PC-3 (cell line): ENCODE data around the gene FAM110A.

Source experiments
- EZH2 ChIP-seq: fragments of 300-600 bp; sonication (generic); IDR thresholded peaks from one replicate; pipeline ENCODE4 v1.6.1; 2017; ENCODE audit warnings: antibody characterized with exemption, mild to moderate bottlenecking, low read length; ENCODE audit not compliant: unreplicated experiment
- TF ChIP-seq, protein P1 (sequence below): fragments of 300-600 bp; sonication (generic); conservative IDR thresholded peaks from 2 replicates; pipeline ENCODE4 v1.5.1; 2017; ENCODE audit warnings: antibody characterized with exemption, low read depth, mild to moderate bottlenecking, low read length

GRCh38 chr20:865440-865839 is 31.9 kb downstream of the FAM110A start:
- TF ChIP-seq, protein P1, sequence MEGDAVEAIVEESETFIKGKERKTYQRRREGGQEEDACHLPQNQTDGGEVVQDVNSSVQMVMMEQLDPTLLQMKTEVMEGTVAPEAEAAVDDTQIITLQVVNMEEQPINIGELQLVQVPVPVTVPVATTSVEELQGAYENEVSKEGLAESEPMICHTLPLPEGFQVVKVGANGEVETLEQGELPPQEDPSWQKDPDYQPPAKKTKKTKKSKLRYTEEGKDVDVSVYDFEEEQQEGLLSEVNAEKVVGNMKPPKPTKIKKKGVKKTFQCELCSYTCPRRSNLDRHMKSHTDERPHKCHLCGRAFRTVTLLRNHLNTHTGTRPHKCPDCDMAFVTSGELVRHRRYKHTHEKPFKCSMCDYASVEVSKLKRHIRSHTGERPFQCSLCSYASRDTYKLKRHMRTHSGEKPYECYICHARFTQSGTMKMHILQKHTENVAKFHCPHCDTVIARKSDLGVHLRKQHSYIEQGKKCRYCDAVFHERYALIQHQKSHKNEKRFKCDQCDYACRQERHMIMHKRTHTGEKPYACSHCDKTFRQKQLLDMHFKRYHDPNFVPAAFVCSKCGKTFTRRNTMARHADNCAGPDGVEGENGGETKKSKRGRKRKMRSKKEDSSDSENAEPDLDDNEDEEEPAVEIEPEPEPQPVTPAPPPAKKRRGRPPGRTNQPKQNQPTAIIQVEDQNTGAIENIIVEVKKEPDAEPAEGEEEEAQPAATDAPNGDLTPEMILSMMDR: no peak
- TF ChIP-seq EZH2: no peak
